T-cell (primary cell): ENCODE results near the gene TCFL5. TPM values are rescaled to one million over a fixed set of nuclear protein-coding genes. Genes with fewer than 3 reads are reported as not detected.
"Not testable (repeated sequence)": the region's sequence is repeated elsewhere in the genome, so short reads cannot be mapped to it uniquely, and the experiment has no call there.

Experiments
- ATAC-seq, 4 experiments: fragments of 200-7000 bp in 3 of 4; fragments of 150-1000 bp in 1 of 4; cut with Tn5 transposase; replicated peaks in 1 of 4; 1 replicate in 3 of 4; 2 replicates in 1 of 4; pipeline ENCODE4 v1.10.0; 2021; ENCODE audit warnings: moderate library complexity in 3 of 4, mild to moderate bottlenecking in 2 of 4, moderate number of reproducible peaks in 1 of 4
- CTCF ChIA-PET, 2 donors: fragments of 300-600 bp; sonication (Branson Sonifier 250); formaldehyde crosslinking; loops; one replicate each; lab custom pipeline; 2022; ENCODE audit warnings: antibody characterized with exemption in 2 of 2; lab: Charles Lee
- POLR2A ChIA-PET, 2 donors: fragments of 300-600 bp; sonication (Branson Sonifier 250); formaldehyde crosslinking; loops; one replicate each; lab custom pipeline; 2022; ENCODE audit warnings: antibody characterized with exemption in 2 of 2; lab: Charles Lee
- DNase-seq, 35 experiments: peaks; one replicate each; pipeline versions ENCODE4 v3.0.0 to v3.0.0-alpha.2; 2013 to 2023
- H3K27ac ChIP-seq: one replicate; pipeline ENCODE4 v1.5.1; 2013; ENCODE audit warnings: low read length
- H3K27me3 ChIP-seq, 2 experiments: replicated peaks in 1 of 2; 1 replicate in 1 of 2; 2 replicates in 1 of 2; pipeline versions ENCODE4 v1.6.1 to v1.7.0; 2013; ENCODE audit warnings: low read length in 1 of 2, mixed read lengths in 1 of 2; ENCODE audit not compliant: control insufficient read depth in 2 of 2, insufficient read depth in 2 of 2; ENCODE audit errors: extremely low read depth in 1 of 2
- H3K36me3 ChIP-seq, 2 donors: 1 replicate in 1 of 2; 2 replicates in 1 of 2; pipeline versions ENCODE4 v1.6.1 to v1.7.0; 2013; ENCODE audit warnings: low read length in 1 of 2; ENCODE audit not compliant: control insufficient read depth in 2 of 2, insufficient read depth in 1 of 2; ENCODE audit errors: extremely low read depth in 1 of 2
- H3K4me1 ChIP-seq, 2 experiments: 1 replicate in 1 of 2; 2 replicates in 1 of 2; pipeline versions ENCODE4 v1.6.1 to v1.7.0; 2013; ENCODE audit warnings: low read length in 2 of 2, mixed read lengths in 1 of 2; ENCODE audit not compliant: insufficient read depth in 2 of 2, control insufficient read depth in 1 of 2; ENCODE audit errors: extremely low read depth in 1 of 2
- H3K4me3 ChIP-seq, 2 donors: 1 replicate in 1 of 2; 2 replicates in 1 of 2; pipeline versions ENCODE4 v1.5.1 to v1.7.0; 2013; ENCODE audit warnings: mild to moderate bottlenecking in 2 of 2, low read length in 1 of 2, moderate library complexity in 1 of 2; ENCODE audit not compliant: control insufficient read depth in 1 of 2; ENCODE audit errors: extremely low read depth in 1 of 2
- H3K9me3 ChIP-seq: 2 replicates; pipeline ENCODE4 v1.7.0; 2013
- H3K27ac Mint-ChIP-seq, 2 donors: one replicate each; pipeline ENCODE4 v1.8.0; 2020 to 2021; ENCODE audit warnings: mild to moderate bottlenecking in 2 of 2, mixed read lengths in 2 of 2
- H3K27me3 Mint-ChIP-seq, 2 donors: one replicate each; pipeline ENCODE4 v1.8.0; 2021 to 2022; ENCODE audit warnings: mixed read lengths in 2 of 2
- H3K36me3 Mint-ChIP-seq: one replicate; pipeline ENCODE4 v1.8.0; 2021; ENCODE audit warnings: mixed read lengths
- H3K4me1 Mint-ChIP-seq, 3 donors: one replicate each; pipeline ENCODE4 v1.8.0; 2020 to 2022; ENCODE audit warnings: mixed read lengths in 3 of 3, mild to moderate bottlenecking in 1 of 3
- H3K4me3 Mint-ChIP-seq, 3 donors: one replicate each; pipeline ENCODE4 v1.8.0; 2020 to 2022; ENCODE audit warnings: mild to moderate bottlenecking in 3 of 3, mixed read lengths in 3 of 3, moderate library complexity in 3 of 3
- H3K9me3 Mint-ChIP-seq, 3 donors: one replicate each; pipeline ENCODE4 v1.8.0; 2020 to 2022; ENCODE audit warnings: mixed read lengths in 3 of 3
- WGBS: methylation state at CpG from one replicate; pipeline ENCODE4 v1.1.5; 2013; ENCODE audit warnings: missing lambda C conversion rate; ENCODE audit not compliant: insufficient coverage; 5-methylcytosine and 5-hydroxymethylcytosine counted together
- total RNA-seq, 35 experiments: library from RNA in 6 of 35; stranded (reverse) in 6 of 35; fragments of 120-200 nt in 1 of 35; gene quantifications; one replicate each; pipeline versions ENCODE4 v1.2.1 to v1.2.4 and lab custom pipeline; 2013 to 2026

Gene TCFL5
- total RNA-seq, 5 donors from 2014 or later (not counting 1 experiment from before 2014, with no cell fraction given), result 5.0 to 12.7 (median 8.5) TPM

GRCh38 chr20:62874964-62875344, 13.3 kb upstream of the TCFL5 start:
- 100% methylated on average over 2 of the region's 14 CpGs for WGBS
- peaks cover 0 to 5% of the 10 kb centered on the region in 2 experiments for H3K27me3 ChIP-seq
- POLR2A ChIA-PET, result no interaction called here
- no peak overlapping the region for H3K27ac ChIP-seq
- DNase-seq (no peak), ATAC-seq (no peak)
- no peaks in the 10 kb centered on the region for H3K9me3 ChIP-seq
- CTCF ChIA-PET, result interaction anchor here in 1 of 2 donors (0.8 kb wide), 1 partner anchor 97 kb away, joined by 7 read pairs; no protein-coding TSS in a partner anchor
- H3K4me1 ChIP-seq, result peaks cover 0 to 18% of the 10 kb centered on the region in 2 experiments
- Mint-ChIP-seq H3K36me3 (no peaks in the 10 kb centered on the region), H3K4me1 (peaks cover 16 to 30% (median 28%) of the 10 kb centered on the region in 3 donors), H3K4me3 (no peak overlapping the region), H3K9me3 (no peaks in the 10 kb centered on the region), H3K27me3 (no peaks in the 10 kb centered on the region), H3K27ac (no peak overlapping the region)
- H3K4me3 ChIP-seq, result no peak overlapping the region
- peaks cover 5 to 6% of the 10 kb centered on the region in 2 donors for H3K36me3 ChIP-seq

- not testable (repeated sequence) for H3K27ac Mint-ChIP-seq
Measured at GRCh38 chr20:62873681-62874031, 12.0 kb upstream of the TCFL5 start.

GRCh38 chr20:62873280-62873679, 11.7 kb upstream of the TCFL5 start:
- POLR2A ChIA-PET, result no interaction called here
- no peaks in the 10 kb centered on the region for H3K9me3 Mint-ChIP-seq
- Histone ChIP-seq H3K4me3 (no peak overlapping the region), H3K36me3 (no peaks in the 10 kb centered on the region), H3K9me3 (no peaks in the 10 kb centered on the region), H3K4me1 (peaks cover 0 to 18% of the 10 kb centered on the region in 2 experiments), H3K27me3 (peaks cover 0 to 5% of the 10 kb centered on the region in 2 experiments), H3K27ac (no peak overlapping the region)
- H3K36me3 Mint-ChIP-seq, result no peaks in the 10 kb centered on the region
- ATAC-seq (no peak), DNase-seq (no peak)
- H3K27me3 Mint-ChIP-seq, result no peaks in the 10 kb centered on the region
- H3K27ac Mint-ChIP-seq, result no peak overlapping the region
- peak overlapping the region in 2 of 3 donors; percentile 43 to 66 for H3K4me3 Mint-ChIP-seq
- H3K4me1 Mint-ChIP-seq, result peaks cover 16 to 30% (median 28%) of the 10 kb centered on the region in 3 donors
- CTCF ChIA-PET, result interaction anchor here in 1 of 2 donors (0.5 kb wide), 1 partner anchor 14 kb away, joined by 3 read pairs; no protein-coding TSS in a partner anchor
- 65% methylated on average over 2 of the region's 7 CpGs for WGBS

More at GRCh38 chr20:62873681-62874031, 12.0 kb upstream of the TCFL5 start:
- H3K27ac ChIP-seq, H3K27me3 Mint-ChIP-seq, H3K9me3 Mint-ChIP-seq, CTCF ChIA-PET, H3K36me3 ChIP-seq, H3K36me3 Mint-ChIP-seq, H3K9me3 ChIP-seq, ATAC-seq, POLR2A ChIA-PET, H3K27me3 ChIP-seq, H3K4me3 ChIP-seq: not testable (repeated sequence)
- 0% methylated on average over 6 of the region's 15 CpGs for WGBS
- DNase-seq, result peak in 4 of 35 experiments; percentile 19 to 35 (median 20)
- H3K4me1 Mint-ChIP-seq, result peaks cover 16 to 30% (median 28%) of the 10 kb centered on the region in 3 donors
- peaks cover 0 to 18% of the 10 kb centered on the region in 2 experiments for H3K4me1 ChIP-seq
- peak overlapping the region in 2 of 3 donors; percentile 43 to 66 for H3K4me3 Mint-ChIP-seq

GRCh38 chr20:62872862-62873261, 11.2 kb upstream of the TCFL5 start:
- Mint-ChIP-seq H3K27ac (no peak overlapping the region), H3K36me3 (no peaks in the 10 kb centered on the region), H3K4me1 (peaks cover 16 to 30% (median 26%) of the 10 kb centered on the region in 3 donors), H3K4me3 (peak overlapping the region in 1 of 3 donors; percentile 66), H3K9me3 (no peaks in the 10 kb centered on the region), H3K27me3 (no peaks in the 10 kb centered on the region)
- Histone ChIP-seq H3K4me1 (peaks cover 0 to 18% of the 10 kb centered on the region in 2 experiments), H3K9me3 (no peaks in the 10 kb centered on the region), H3K27ac (no peak overlapping the region), H3K4me3 (no peak overlapping the region), H3K36me3 (no peaks in the 10 kb centered on the region), H3K27me3 (peaks cover 0 to 5% of the 10 kb centered on the region in 2 experiments)
- WGBS, result 100% methylated on average over 3 of the region's 6 CpGs
- DNase-seq (no peak), ATAC-seq (no peak)
- ChIA-PET CTCF (interaction anchor here in 1 of 2 donors (0.5 kb wide), 1 partner anchor 14 kb away, joined by 3 read pairs; no protein-coding TSS in a partner anchor), POLR2A (no interaction called here)

GRCh38 chr20:62872184-62872847, 10.7 kb upstream of the TCFL5 start:
- Mint-ChIP-seq H3K9me3 (no peaks in the 10 kb centered on the region), H3K27ac (no peak overlapping the region), H3K36me3 (no peaks in the 10 kb centered on the region), H3K27me3 (no peaks in the 10 kb centered on the region), H3K4me1 (peaks cover 16 to 30% (median 26%) of the 10 kb centered on the region in 3 donors), H3K4me3 (no peak overlapping the region)
- Histone ChIP-seq H3K36me3 (no peaks in the 10 kb centered on the region), H3K27me3 (peaks cover 0 to 5% of the 10 kb centered on the region in 2 experiments), H3K4me1 (peaks cover 0 to 17% of the 10 kb centered on the region in 2 experiments), H3K27ac (no peak overlapping the region), H3K9me3 (no peaks in the 10 kb centered on the region), H3K4me3 (no peak overlapping the region)
- CTCF ChIA-PET, result interaction anchor here in 1 of 2 donors (0.5 kb wide), 1 partner anchor 13 kb away, joined by 3 read pairs; no protein-coding TSS in a partner anchor
- DNase-seq (no peak), ATAC-seq (no peak)
- WGBS, result 93% methylated on average over 11 of the region's 18 CpGs
- POLR2A ChIA-PET, result interaction anchor here in 1 of 2 donors (0.6 kb wide), 1 partner anchor 348 kb away, joined by 3 read pairs; no protein-coding TSS in a partner anchor

- Mint-ChIP-seq H3K36me3 (no peaks in the 10 kb centered on the region), H3K4me1 (peaks cover 18 to 19% (median 18%) of the 10 kb centered on the region in 3 donors), H3K27me3 (no peaks in the 10 kb centered on the region), H3K4me3 (no peak overlapping the region), H3K9me3 (no peaks in the 10 kb centered on the region), H3K27ac (no peak overlapping the region)
- CTCF ChIA-PET, result no interaction called here
- DNase-seq, result no peak
- peaks cover 7 to 16% of the 10 kb centered on the region in 2 experiments for H3K4me1 ChIP-seq
- H3K27ac ChIP-seq, result no peak overlapping the region
- WGBS, result no CpG with 5 or more reads among the region's 7 CpGs
- no peak for ATAC-seq
- H3K36me3 ChIP-seq, result no peaks in the 10 kb centered on the region
- POLR2A ChIA-PET, result interaction anchor here in 1 of 2 donors (1.0 kb wide), 1 partner anchor 37 kb away, joined by 8 read pairs; no protein-coding TSS in a partner anchor
- H3K27me3 ChIP-seq, result no peaks in the 10 kb centered on the region
- no peak overlapping the region for H3K4me3 ChIP-seq
- H3K9me3 ChIP-seq, result no peaks in the 10 kb centered on the region
Measured at GRCh38 chr20:62864207-62864606, 2.6 kb upstream of the TCFL5 start.
